Right cardiac atrium (tissue), 5 donors: ENCODE results near the gene NEK1. TPM values are rescaled to one million over a fixed set of nuclear protein-coding genes. Genes with fewer than 3 reads are reported as not detected.

Experiments
- ATAC-seq, 2 donors: fragments of 200-7000 bp; cut with Tn5 transposase; one replicate each; pipeline versions ENCODE4 v1.8.0 to v1.9.1; 2020; ENCODE audit warnings: moderate library complexity in 2 of 2, mild to moderate bottlenecking in 1 of 2
- DNase-seq, 3 donors: peaks; one replicate each; pipeline ENCODE4 v3.0.0-alpha.2; 2020
- H3K27ac ChIP-seq: one replicate; pipeline ENCODE4 v1.5.1; 2013; ENCODE audit warnings: mild to moderate bottlenecking, low read length, control low read depth, moderate library complexity
- H3K27me3 ChIP-seq: one replicate; pipeline ENCODE4 v1.6.1; 2013; ENCODE audit not compliant: control insufficient read depth, insufficient read depth
- H3K4me1 ChIP-seq: one replicate; pipeline ENCODE4 v1.6.1; 2013; ENCODE audit warnings: low read length; ENCODE audit not compliant: control insufficient read depth, insufficient read depth
- H3K4me3 ChIP-seq: one replicate; pipeline ENCODE4 v1.5.1; 2013; ENCODE audit warnings: low read length, control low read depth
- H3K9me3 ChIP-seq: one replicate; pipeline ENCODE4 v1.6.1; 2013; ENCODE audit warnings: low read length; ENCODE audit not compliant: control insufficient read depth
- WGBS: extraction: QIAGEN DNeasy Blood & Tissue Kit; methylation state at CpG from one replicate; pipeline ENCODE4 v1.1.7; 2013; 5-methylcytosine and 5-hydroxymethylcytosine counted together
- intact Hi-C, 4 donors: fragments of 100-400 bp; cut with DNase I; formaldehyde crosslinking; loops; one replicate each; pipeline versions ENCODE4 v1.11.0 to v1.14.0; 2022 to 2023
- polyA plus RNA-seq: library from polyadenylated mRNA; stranded (reverse); fragments of 200-250 nt; gene quantifications from one replicate; pipeline ENCODE4 v1.2.3, GENCODE V29; 2013
- total RNA-seq, 4 donors: library from RNA; stranded (reverse); fragmentation: NEBNext Ultra II Directional; extraction: Animal tissue kit (Norgen Biotek cat#: 25700); gene quantifications; one replicate each; pipeline ENCODE4 v1.2.1, GENCODE V29; 2021
- donor health status: healthy with polysubstance abuse.
- donor health status: DM: no; HTN: yes; CAD: no.
- donor health status: DM: no; HTN: no; CAD: no.
- donor health status: DM: no; HTN: yes; CAD: no; lungs with severe emphysema.
- donor health status: DM: yes; HTN: yes; CAD: no.

NEK1 gene
- total and polyA plus RNA-seq, 5 donors = 5.5 to 16.9 (median 14.0) TPM

GRCh38 chr4:169362607-169363006, 249.8 kb downstream of the NEK1 start:
- Histone ChIP-seq H3K4me3 (no peak overlapping the region), H3K9me3 (no peaks in the 10 kb centered on the region), H3K27me3 (no peaks in the 10 kb centered on the region), H3K4me1 (no peaks in the 10 kb centered on the region), H3K27ac (no peak overlapping the region)
- ATAC-seq (no peak), DNase-seq (no peak)
- WGBS = 58% methylated on average over 6 of the region's 6 CpGs
- intact Hi-C loops = no loop called here

GRCh38 chr4:169361756-169362155, 250.6 kb downstream of the NEK1 start:
- intact Hi-C loops = no loop called here

DNA sequence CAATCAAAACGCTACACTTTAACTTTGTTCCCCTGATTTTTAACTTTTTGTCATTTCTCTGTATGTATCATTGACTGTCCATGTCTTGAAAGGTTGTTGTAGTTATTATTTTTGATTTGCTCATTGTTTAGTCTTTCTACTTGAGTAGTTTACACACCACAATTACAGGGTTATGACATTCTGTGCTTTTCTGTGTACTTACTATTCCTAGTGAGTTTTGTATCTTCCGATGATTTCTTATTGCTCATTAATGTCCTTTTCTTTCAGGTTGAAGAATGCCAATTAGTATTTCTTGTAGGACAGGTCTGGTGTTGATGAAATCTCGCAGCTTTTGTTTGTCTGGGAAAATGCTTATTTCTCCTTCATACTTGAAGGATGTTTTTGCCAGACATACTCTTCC, 252.4 kb downstream of the NEK1 start:
- no peak for DNase-seq
- H3K27ac ChIP-seq = no peak overlapping the region
- ATAC-seq = no peak
- WGBS = 92% methylated on average over 3 of the region's 3 CpGs
- no peaks in the 10 kb centered on the region for H3K27me3 ChIP-seq
- intact Hi-C loops = no loop called here
- H3K9me3 ChIP-seq = no peaks in the 10 kb centered on the region
- no peaks in the 10 kb centered on the region for H3K4me1 ChIP-seq
- H3K4me3 ChIP-seq = no peak overlapping the region

More at GRCh38 chr4:169361756-169362155, 250.6 kb downstream of the NEK1 start:
- ATAC-seq (no peak), DNase-seq (no peak)
- no peak overlapping the region for H3K27ac ChIP-seq
- no peaks in the 10 kb centered on the region for H3K9me3 ChIP-seq
- no peak overlapping the region for H3K4me3 ChIP-seq
- no peaks in the 10 kb centered on the region for H3K4me1 ChIP-seq
- H3K27me3 ChIP-seq = no peaks in the 10 kb centered on the region
- WGBS = 42% methylated on average over 3 of the region's 3 CpGs

DNA sequence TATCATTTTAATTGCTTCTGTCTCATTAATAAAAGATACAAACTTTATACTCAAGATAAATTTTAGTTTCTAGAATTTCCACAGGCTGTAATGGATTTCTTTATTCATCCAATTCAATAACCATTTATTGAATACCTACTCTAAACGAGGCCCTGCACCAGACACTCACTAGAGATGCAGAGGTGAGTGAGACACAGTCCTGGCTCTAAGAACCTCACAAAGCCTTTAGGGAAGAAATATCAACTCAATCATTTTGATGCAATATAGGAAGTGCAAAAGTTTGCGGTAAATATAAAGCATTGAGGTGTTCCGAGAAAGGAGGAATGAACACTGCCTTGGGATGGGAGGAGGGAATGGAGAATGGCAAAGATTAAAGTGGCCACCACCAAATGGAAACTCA, 260.0 kb downstream of the NEK1 start:
- intact Hi-C loops = no loop called here
- Histone ChIP-seq H3K4me1 (no peaks in the 10 kb centered on the region), H3K27me3 (no peaks in the 10 kb centered on the region), H3K4me3 (no peak overlapping the region), H3K9me3 (no peaks in the 10 kb centered on the region), H3K27ac (no peak overlapping the region)
- peak in 1 of 2 donors; percentile 38 for ATAC-seq
- WGBS = 77% methylated on average over 3 of the region's 3 CpGs
- DNase-seq = no peak

DNA sequence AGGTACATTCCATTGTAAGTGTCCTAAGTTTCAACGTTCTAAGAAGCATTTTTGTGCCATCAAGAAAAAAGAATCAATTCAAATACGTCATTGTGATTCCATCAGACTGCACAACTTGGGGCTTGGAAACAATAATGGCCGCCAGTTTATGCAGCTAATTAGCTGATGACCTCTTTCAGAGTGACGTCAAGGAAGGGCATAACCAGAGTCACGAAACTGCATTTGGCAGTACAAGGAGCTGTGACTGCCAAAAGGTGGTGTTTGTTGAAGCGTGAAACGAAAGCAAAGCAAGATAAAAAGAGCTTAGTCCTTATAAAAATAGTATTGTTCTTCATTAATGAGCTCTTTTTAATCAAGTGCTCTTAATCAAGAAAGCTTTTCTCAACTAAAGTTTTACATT, 260.5 kb downstream of the NEK1 start:
- no peaks in the 10 kb centered on the region for H3K9me3 ChIP-seq
- no peak overlapping the region for H3K27ac ChIP-seq
- peak; percentile 91 to 96 for ATAC-seq
- intact Hi-C loops = no loop called here
- no peak overlapping the region for H3K4me3 ChIP-seq
- DNase-seq = peak in 2 of 3 donors; percentile 32 to 60
- 22% methylated on average over 7 of the region's 7 CpGs for WGBS
- no peaks in the 10 kb centered on the region for H3K27me3 ChIP-seq
- no peaks in the 10 kb centered on the region for H3K4me1 ChIP-seq

GRCh38 chr4:169348541-169348940, 263.8 kb downstream of the NEK1 start:
- Histone ChIP-seq H3K27ac (no peak overlapping the region), H3K4me1 (no peaks in the 10 kb centered on the region), H3K4me3 (no peak overlapping the region), H3K27me3 (no peaks in the 10 kb centered on the region), H3K9me3 (no peaks in the 10 kb centered on the region)
- intact Hi-C loops = no loop called here
- ATAC-seq (no peak), DNase-seq (no peak)
- WGBS = 88% methylated on average over 4 of the region's 4 CpGs

DNA sequence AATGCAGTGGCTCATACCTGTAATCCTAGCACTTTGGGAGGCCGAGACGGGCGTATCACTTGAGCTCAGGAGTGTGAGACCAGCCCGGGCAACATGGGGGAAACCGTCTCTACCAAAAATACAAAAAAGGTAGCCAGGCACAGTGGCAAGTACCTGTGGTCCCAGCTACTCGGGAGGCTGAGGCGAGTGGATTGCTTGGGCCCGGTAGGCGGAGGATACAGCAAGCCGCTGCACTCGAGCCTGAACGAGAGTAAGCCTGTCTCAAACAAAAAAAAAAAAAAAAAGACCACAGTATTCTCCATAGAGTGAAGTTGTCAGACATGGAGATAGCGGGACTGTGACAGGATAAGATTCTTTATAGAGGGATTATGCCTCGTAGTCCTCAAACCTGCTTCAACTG, 265.5 kb downstream of the NEK1 start:
- Histone ChIP-seq H3K4me1 (no peaks in the 10 kb centered on the region), H3K27ac (no peak overlapping the region), H3K9me3 (no peaks in the 10 kb centered on the region), H3K4me3 (no peak overlapping the region), H3K27me3 (no peaks in the 10 kb centered on the region)
- 94% methylated on average over 14 of the region's 14 CpGs for WGBS
- no peak for DNase-seq
- no peak for ATAC-seq
- intact Hi-C loops = no loop called here

DNA sequence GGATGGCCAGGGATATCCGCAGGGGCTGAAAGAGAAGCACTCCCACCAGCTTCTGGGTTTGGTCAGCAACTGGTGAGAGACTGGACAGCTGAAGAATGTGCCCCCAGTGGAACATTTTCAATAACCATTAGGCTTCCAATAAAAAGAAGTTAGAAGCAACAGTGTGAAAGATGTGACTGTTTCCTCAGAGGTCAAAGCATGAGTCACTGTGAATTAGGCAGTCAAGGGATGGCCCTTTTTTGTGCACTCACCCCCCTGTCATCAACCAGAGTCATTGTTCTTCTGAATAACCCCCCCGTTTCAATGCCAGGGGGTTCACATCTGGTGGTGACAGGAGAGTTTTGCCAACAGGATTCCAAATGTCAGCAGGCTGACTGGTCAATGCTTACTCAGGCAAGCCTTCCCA, 267.1 kb downstream of the NEK1 start:
- H3K27me3 ChIP-seq = no peaks in the 10 kb centered on the region
- no peaks in the 10 kb centered on the region for H3K4me1 ChIP-seq
- no peaks in the 10 kb centered on the region for H3K9me3 ChIP-seq
- intact Hi-C loops = no loop called here
- H3K27ac ChIP-seq = no peak overlapping the region
- DNase-seq = no peak
- no peak overlapping the region for H3K4me3 ChIP-seq
- 57% methylated on average over 2 of the region's 2 CpGs for WGBS
- ATAC-seq = peak in 1 of 2 donors; percentile 32

Other genes with a start within 250 kb of the NEK1 start
- 10 to 100 TPM; 45.1 to 51.3 (median 49.3) TPM for gene CLCN3, start 8.0 kb upstream of the NEK1 start, total RNA-seq
- gene CLCN3, start 8.0 kb upstream of the NEK1 start, polyA plus RNA-seq = 19.6 TPM
- 10 to 100 TPM; 15.3 to 23.7 (median 16.6) TPM for gene HPF1, start 145.4 kb upstream of the NEK1 start, total RNA-seq
- gene HPF1, start 145.4 kb upstream of the NEK1 start, polyA plus RNA-seq = 27.2 TPM